WTC11 (cell line): Measurements from ENCODE around the gene ECT2L. TPM values are rescaled to one million over a fixed set of nuclear protein-coding genes. Genes with fewer than 3 reads are reported as not detected.

Experiments used
- ATAC-seq: fragments of 200-7000 bp; cut with Tn5 transposase; 2 replicates; pipeline ENCODE4 v1.10.0; 2021; ENCODE audit warnings: mild to moderate bottlenecking, moderate library complexity
- CTCF ChIA-PET: fragments of 300-600 bp; sonication (Branson Sonifier 250); formaldehyde crosslinking; loops from one replicate; lab custom pipeline; 2021; ENCODE audit warnings: antibody characterized with exemption; lab: Charles Lee
- POLR2A ChIA-PET: fragments of 350-600 bp; sonication (Branson Sonifier 250); formaldehyde crosslinking; loops from one replicate; lab custom pipeline; 2021; ENCODE audit warnings: antibody characterized with exemption; lab: Charles Lee
- DNase-seq: peaks from one replicate; pipeline ENCODE4 v3.0.0; 2021; ENCODE audit warnings: low spot score
- H3K27ac Mint-ChIP-seq: 2 replicates; pipeline ENCODE4 v1.8.0; 2021; ENCODE audit warnings: mixed read lengths
- H3K27me3 Mint-ChIP-seq: 2 replicates; pipeline ENCODE4 v1.8.0; 2021; ENCODE audit warnings: low read depth, mild to moderate bottlenecking, moderate library complexity, mixed read lengths
- H3K36me3 Mint-ChIP-seq: 2 replicates; pipeline ENCODE4 v1.8.0; 2021; ENCODE audit warnings: mixed read lengths
- H3K4me1 Mint-ChIP-seq: 2 replicates; pipeline ENCODE4 v1.8.0; 2022; ENCODE audit warnings: mixed read lengths
- H3K4me3 Mint-ChIP-seq: 2 replicates; pipeline ENCODE4 v1.8.0; 2021; ENCODE audit warnings: mild to moderate bottlenecking, moderate library complexity, mixed read lengths
- H3K9me3 Mint-ChIP-seq: 2 replicates; pipeline ENCODE4 v1.8.0; 2021; ENCODE audit warnings: mixed read lengths
- AR ChIP-seq: fragments of 250-450 bp; sonication (Bioruptor Pico); IDR thresholded peaks from 2 replicates; pipeline ENCODE4 v1.9.0; 2021; ENCODE audit warnings: mild to moderate bottlenecking
- E2F5 ChIP-seq: sonication (generic); formaldehyde crosslinking; IDR thresholded peaks from 2 replicates; pipeline ENCODE4 v1.8.1; 2022; ENCODE audit warnings: mild to moderate bottlenecking, moderate library complexity, missing genetic modification reagents
- FOXK1 ChIP-seq: sonication (generic); formaldehyde crosslinking; IDR thresholded peaks from 2 replicates; pipeline ENCODE4 v1.8.0; 2022; ENCODE audit warnings: mild to moderate bottlenecking, moderate library complexity, missing genetic modification reagents
- GTF2I ChIP-seq: fragments of 250-450 bp; sonication (Bioruptor Pico); conservative IDR thresholded peaks from 2 replicates; pipeline ENCODE4 v1.4.0; 2021; ENCODE audit warnings: mild to moderate bottlenecking
- IRF2 ChIP-seq: sonication (generic); formaldehyde crosslinking; IDR thresholded peaks from 2 replicates; pipeline ENCODE4 v1.8.0; 2022; ENCODE audit warnings: low read depth, missing genetic modification reagents, borderline replicate concordance
- MXD4 ChIP-seq: fragments of 250-450 bp; sonication (Bioruptor Pico); IDR thresholded peaks from 2 replicates; pipeline ENCODE4 v1.8.0; 2021; ENCODE audit warnings: mild to moderate bottlenecking, moderate library complexity, borderline replicate concordance
- NFATC4 ChIP-seq: fragments of 250-450 bp; sonication (Bioruptor Pico); IDR thresholded peaks from 2 replicates; pipeline ENCODE4 v1.9.0; 2021; ENCODE audit warnings: mild to moderate bottlenecking
- SOX15 ChIP-seq: fragments of 250-450 bp; sonication (Bioruptor Pico); IDR thresholded peaks from 2 replicates; pipeline ENCODE4 v1.9.0; 2021; ENCODE audit warnings: mild to moderate bottlenecking
- SP1 ChIP-seq: sonication (generic); formaldehyde crosslinking; conservative IDR thresholded peaks from 2 replicates; pipeline ENCODE4 v1.8.1; 2022; ENCODE audit warnings: missing genetic modification reagents
- ZNF121 ChIP-seq: sonication (generic); formaldehyde crosslinking; IDR thresholded peaks from 2 replicates; pipeline ENCODE4 v1.8.0; 2023; ENCODE audit warnings: missing genetic modification reagents
- ZNF138 ChIP-seq: sonication (generic); formaldehyde crosslinking; conservative IDR thresholded peaks from 2 replicates; pipeline ENCODE4 v1.8.1; 2022; ENCODE audit warnings: mild to moderate bottlenecking, moderate library complexity, missing genetic modification reagents
- ZNF317 ChIP-seq: sonication (generic); formaldehyde crosslinking; IDR thresholded peaks from 2 replicates; pipeline ENCODE4 v1.8.1; 2023; ENCODE audit warnings: low read depth, mild to moderate bottlenecking, moderate library complexity, missing genetic modification reagents, borderline replicate concordance
- ZNF416 ChIP-seq: fragments of 250-450 bp; sonication (Bioruptor Pico); IDR thresholded peaks from 2 replicates; pipeline ENCODE4 v1.9.0; 2021; ENCODE audit warnings: mild to moderate bottlenecking, inconsistent platforms
- ZNF425 ChIP-seq: fragments of 250-450 bp; sonication (Bioruptor Pico); conservative IDR thresholded peaks from 2 replicates; pipeline ENCODE4 v1.9.0; 2021; ENCODE audit warnings: mild to moderate bottlenecking
- total RNA-seq: library from RNA; stranded (reverse); gene quantifications from 3 replicates; pipeline ENCODE4 v1.2.3, GENCODE V29; 2021
- TF ChIP-seq, protein P1 (sequence below): sonication (generic); formaldehyde crosslinking; IDR thresholded peaks from 2 replicates; pipeline ENCODE4 v1.8.1; 2022; ENCODE audit warnings: missing genetic modification reagents, borderline replicate concordance
- TF ChIP-seq, protein P2 (sequence below): fragments of 250-450 bp; sonication (Bioruptor Pico); IDR thresholded peaks from 2 replicates; pipeline ENCODE4 v1.9.0; 2021; ENCODE audit warnings: mild to moderate bottlenecking, borderline replicate concordance
- TF ChIP-seq, protein P3 (sequence below): fragments of 200-600 bp; IDR thresholded peaks from 2 replicates; pipeline ENCODE4 v1.8.0; 2022; ENCODE audit warnings: antibody characterized with exemption
- TF ChIP-seq, protein P4 (sequence below): sonication (generic); formaldehyde crosslinking; IDR thresholded peaks from 2 replicates; pipeline ENCODE4 v1.8.0; 2023; ENCODE audit warnings: missing genetic modification reagents

The ECT2L gene
- total RNA-seq, 1 experiment from 2014 or later: not detected

DNA sequence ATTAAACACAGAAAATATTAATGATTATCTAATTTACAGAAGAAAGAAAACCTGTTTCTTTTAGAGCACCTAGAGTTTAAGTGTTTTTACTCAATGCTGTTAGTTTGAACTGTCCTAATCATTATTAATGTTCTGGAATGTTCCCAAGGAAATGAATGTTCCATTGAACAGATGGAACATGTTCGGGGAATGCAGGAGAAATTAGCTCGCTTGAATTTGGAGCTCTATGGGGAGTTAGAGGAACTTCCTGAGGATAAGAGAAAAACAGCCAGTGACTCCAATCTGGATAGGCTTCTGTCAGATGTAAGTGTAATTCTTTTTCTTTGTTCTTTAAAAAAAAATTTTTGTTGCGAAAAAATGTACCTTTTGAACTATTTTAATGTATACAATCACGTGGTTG, 10.8 kb upstream of the ECT2L start:
- CTCF ChIA-PET: no interaction called here
- Mint-ChIP-seq H3K27ac (no peak overlapping the region), H3K36me3 (no peaks in the 10 kb centered on the region), H3K27me3 (no peaks in the 10 kb centered on the region), H3K4me3 (no peak overlapping the region), H3K9me3 (no peaks in the 10 kb centered on the region), H3K4me1 (no peaks in the 10 kb centered on the region)
- POLR2A ChIA-PET: no interaction called here
- TF ChIP-seq, protein P1, sequence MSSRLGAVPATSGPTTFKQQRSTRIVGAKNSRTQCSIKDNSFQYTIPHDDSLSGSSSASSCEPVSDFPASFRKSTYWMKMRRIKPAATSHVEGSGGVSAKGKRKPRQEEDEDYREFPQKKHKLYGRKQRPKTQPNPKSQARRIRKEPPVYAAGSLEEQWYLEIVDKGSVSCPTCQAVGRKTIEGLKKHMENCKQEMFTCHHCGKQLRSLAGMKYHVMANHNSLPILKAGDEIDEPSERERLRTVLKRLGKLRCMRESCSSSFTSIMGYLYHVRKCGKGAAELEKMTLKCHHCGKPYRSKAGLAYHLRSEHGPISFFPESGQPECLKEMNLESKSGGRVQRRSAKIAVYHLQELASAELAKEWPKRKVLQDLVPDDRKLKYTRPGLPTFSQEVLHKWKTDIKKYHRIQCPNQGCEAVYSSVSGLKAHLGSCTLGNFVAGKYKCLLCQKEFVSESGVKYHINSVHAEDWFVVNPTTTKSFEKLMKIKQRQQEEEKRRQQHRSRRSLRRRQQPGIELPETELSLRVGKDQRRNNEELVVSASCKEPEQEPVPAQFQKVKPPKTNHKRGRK (CRISPR knock-in tag): no peak
- no peak for TF ChIP-seq FOXK1
- TF ChIP-seq ZNF416 (CRISPR knock-in tag): no peak
- ATAC-seq (no peak), DNase-seq (no peak)

DNA sequence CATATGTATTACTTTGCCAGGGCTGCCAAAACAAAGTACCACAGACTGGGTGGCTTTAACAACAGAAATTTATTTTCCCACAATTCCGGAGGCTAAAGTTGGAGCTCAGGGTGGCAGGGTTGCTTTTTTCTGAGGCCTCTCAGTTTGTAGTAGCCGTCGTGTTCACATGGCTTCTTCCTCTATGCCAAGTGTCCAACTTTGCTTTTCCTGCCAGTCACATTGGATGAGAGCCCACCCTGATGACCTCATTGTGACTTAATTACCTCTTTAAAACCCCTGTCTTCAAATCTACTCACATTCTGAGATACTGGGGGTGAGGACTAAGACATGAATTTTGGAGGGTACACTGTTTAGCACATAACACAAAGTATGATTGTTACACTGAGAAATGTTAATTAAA, 9.9 kb upstream of the ECT2L start:
- H3K4me3 Mint-ChIP-seq: no peak overlapping the region
- DNase-seq: no peak
- H3K27ac Mint-ChIP-seq: no peak overlapping the region

More for the DNA sequence above, 9.9 kb upstream of the ECT2L start:
- TF ChIP-seq ZNF317 (CRISPR knock-in tag): no peak
- TF ChIP-seq, protein P2, sequence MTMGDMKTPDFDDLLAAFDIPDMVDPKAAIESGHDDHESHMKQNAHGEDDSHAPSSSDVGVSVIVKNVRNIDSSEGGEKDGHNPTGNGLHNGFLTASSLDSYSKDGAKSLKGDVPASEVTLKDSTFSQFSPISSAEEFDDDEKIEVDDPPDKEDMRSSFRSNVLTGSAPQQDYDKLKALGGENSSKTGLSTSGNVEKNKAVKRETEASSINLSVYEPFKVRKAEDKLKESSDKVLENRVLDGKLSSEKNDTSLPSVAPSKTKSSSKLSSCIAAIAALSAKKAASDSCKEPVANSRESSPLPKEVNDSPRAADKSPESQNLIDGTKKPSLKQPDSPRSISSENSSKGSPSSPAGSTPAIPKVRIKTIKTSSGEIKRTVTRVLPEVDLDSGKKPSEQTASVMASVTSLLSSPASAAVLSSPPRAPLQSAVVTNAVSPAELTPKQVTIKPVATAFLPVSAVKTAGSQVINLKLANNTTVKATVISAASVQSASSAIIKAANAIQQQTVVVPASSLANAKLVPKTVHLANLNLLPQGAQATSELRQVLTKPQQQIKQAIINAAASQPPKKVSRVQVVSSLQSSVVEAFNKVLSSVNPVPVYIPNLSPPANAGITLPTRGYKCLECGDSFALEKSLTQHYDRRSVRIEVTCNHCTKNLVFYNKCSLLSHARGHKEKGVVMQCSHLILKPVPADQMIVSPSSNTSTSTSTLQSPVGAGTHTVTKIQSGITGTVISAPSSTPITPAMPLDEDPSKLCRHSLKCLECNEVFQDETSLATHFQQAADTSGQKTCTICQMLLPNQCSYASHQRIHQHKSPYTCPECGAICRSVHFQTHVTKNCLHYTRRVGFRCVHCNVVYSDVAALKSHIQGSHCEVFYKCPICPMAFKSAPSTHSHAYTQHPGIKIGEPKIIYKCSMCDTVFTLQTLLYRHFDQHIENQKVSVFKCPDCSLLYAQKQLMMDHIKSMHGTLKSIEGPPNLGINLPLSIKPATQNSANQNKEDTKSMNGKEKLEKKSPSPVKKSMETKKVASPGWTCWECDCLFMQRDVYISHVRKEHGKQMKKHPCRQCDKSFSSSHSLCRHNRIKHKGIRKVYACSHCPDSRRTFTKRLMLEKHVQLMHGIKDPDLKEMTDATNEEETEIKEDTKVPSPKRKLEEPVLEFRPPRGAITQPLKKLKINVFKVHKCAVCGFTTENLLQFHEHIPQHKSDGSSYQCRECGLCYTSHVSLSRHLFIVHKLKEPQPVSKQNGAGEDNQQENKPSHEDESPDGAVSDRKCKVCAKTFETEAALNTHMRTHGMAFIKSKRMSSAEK (CRISPR knock-in tag): no peak
- TF ChIP-seq E2F5 (CRISPR knock-in tag): no peak
- no peak for TF ChIP-seq ZNF416 (CRISPR knock-in tag)
- TF ChIP-seq, protein P3, sequence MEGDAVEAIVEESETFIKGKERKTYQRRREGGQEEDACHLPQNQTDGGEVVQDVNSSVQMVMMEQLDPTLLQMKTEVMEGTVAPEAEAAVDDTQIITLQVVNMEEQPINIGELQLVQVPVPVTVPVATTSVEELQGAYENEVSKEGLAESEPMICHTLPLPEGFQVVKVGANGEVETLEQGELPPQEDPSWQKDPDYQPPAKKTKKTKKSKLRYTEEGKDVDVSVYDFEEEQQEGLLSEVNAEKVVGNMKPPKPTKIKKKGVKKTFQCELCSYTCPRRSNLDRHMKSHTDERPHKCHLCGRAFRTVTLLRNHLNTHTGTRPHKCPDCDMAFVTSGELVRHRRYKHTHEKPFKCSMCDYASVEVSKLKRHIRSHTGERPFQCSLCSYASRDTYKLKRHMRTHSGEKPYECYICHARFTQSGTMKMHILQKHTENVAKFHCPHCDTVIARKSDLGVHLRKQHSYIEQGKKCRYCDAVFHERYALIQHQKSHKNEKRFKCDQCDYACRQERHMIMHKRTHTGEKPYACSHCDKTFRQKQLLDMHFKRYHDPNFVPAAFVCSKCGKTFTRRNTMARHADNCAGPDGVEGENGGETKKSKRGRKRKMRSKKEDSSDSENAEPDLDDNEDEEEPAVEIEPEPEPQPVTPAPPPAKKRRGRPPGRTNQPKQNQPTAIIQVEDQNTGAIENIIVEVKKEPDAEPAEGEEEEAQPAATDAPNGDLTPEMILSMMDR: no peak
- TF ChIP-seq GTF2I (CRISPR knock-in tag): no peak
- no peak for TF ChIP-seq ZNF121 (CRISPR knock-in tag)
- no peak for TF ChIP-seq IRF2
- TF ChIP-seq ZNF138 (CRISPR knock-in tag): no peak
- TF ChIP-seq SOX15 (CRISPR knock-in tag): no peak
- TF ChIP-seq ZNF425 (CRISPR knock-in tag): no peak
- TF ChIP-seq NFATC4 (CRISPR knock-in tag): no peak
- no peak for TF ChIP-seq SP1
- TF ChIP-seq, protein P4, sequence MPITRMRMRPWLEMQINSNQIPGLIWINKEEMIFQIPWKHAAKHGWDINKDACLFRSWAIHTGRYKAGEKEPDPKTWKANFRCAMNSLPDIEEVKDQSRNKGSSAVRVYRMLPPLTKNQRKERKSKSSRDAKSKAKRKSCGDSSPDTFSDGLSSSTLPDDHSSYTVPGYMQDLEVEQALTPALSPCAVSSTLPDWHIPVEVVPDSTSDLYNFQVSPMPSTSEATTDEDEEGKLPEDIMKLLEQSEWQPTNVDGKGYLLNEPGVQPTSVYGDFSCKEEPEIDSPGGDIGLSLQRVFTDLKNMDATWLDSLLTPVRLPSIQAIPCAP (CRISPR knock-in tag): no peak
- no peak for TF ChIP-seq AR (CRISPR knock-in tag)
- TF ChIP-seq MXD4 (CRISPR knock-in tag): no peak
- H3K27me3 Mint-ChIP-seq: no peaks in the 10 kb centered on the region
- no peak for ATAC-seq
- CTCF ChIA-PET: interaction anchor here (1.1 kb wide), 1 partner anchor 578 kb away, joined by 3 read pairs; no protein-coding TSS in a partner anchor
- no peaks in the 10 kb centered on the region for H3K4me1 Mint-ChIP-seq
- no peaks in the 10 kb centered on the region for H3K36me3 Mint-ChIP-seq
- no peaks in the 10 kb centered on the region for H3K9me3 Mint-ChIP-seq
- POLR2A ChIA-PET: no interaction called here
